Sigmoid colon (tissue), 7 donors: ENCODE data around the gene RDH12. TPM values are rescaled to one million over a fixed set of nuclear protein-coding genes. Genes with fewer than 3 reads are reported as not detected.

Source experiments
- DNase-seq: peaks from one replicate; pipeline ENCODE4 v3.0.0-alpha.2; 2019
- H3K27ac ChIP-seq, 4 donors: fragments of 200-600 bp; sonication (generic); one replicate each; pipeline ENCODE4 v1.5.1; 2016 to 2019; ENCODE audit warnings: mild to moderate bottlenecking in 1 of 4
- H3K27me3 ChIP-seq, 3 donors: fragments of 200-600 bp; sonication (generic); one replicate each; pipeline ENCODE4 v1.5.1; 2019; ENCODE audit warnings: mild to moderate bottlenecking in 1 of 3
- H3K36me3 ChIP-seq, 4 donors: fragments of 200-600 bp; sonication (generic); one replicate each; pipeline ENCODE4 v1.5.1; 2016 to 2019
- H3K4me1 ChIP-seq, 4 donors: fragments of 200-600 bp; sonication (generic); one replicate each; pipeline ENCODE4 v1.5.1; 2017 to 2019
- H3K4me3 ChIP-seq, 4 donors: fragments of 200-600 bp; sonication (generic); one replicate each; pipeline ENCODE4 v1.5.1; 2017 to 2019; ENCODE audit warnings: mild to moderate bottlenecking in 2 of 4, moderate library complexity in 1 of 4
- H3K9me3 ChIP-seq, 4 donors: fragments of 200-600 bp in 3 of 4; sonication (generic) in 3 of 4; one replicate each; pipeline versions ENCODE4 v1.5.1 to v1.6.1; 2013 to 2019
- CTCF ChIP-seq, 4 experiments: fragments of 450-650 bp in 3 of 4; fragments of 200-600 bp in 1 of 4; IDR thresholded peaks; one replicate each; pipeline ENCODE4 v1.5.1; 2016 to 2019; ENCODE audit warnings: antibody characterized with exemption in 4 of 4, mild to moderate bottlenecking in 3 of 4, moderate library complexity in 2 of 4
- EP300 ChIP-seq, 4 donors: sonication (generic); formaldehyde crosslinking; IDR thresholded peaks; one replicate each; pipeline ENCODE4 v1.6.1; 2017; ENCODE audit warnings: antibody characterized with exemption in 4 of 4
- POLR2A ChIP-seq, 2 donors: fragments of 450-650 bp; IDR thresholded peaks; one replicate each; pipeline ENCODE4 v1.6.1; 2016; ENCODE audit warnings: antibody characterized with exemption in 2 of 2, mild to moderate bottlenecking in 2 of 2, moderate library complexity in 2 of 2
- POLR2AphosphoS5 ChIP-seq, 4 donors: sonication (generic); formaldehyde crosslinking; IDR thresholded peaks; one replicate each; pipeline ENCODE4 v1.6.1; 2017; ENCODE audit warnings: antibody characterized with exemption in 4 of 4
- WGBS, 2 donors: extraction: QIAGEN DNeasy Blood & Tissue Kit; methylation state at CpG; one replicate each; pipeline ENCODE4 v1.1.7; 2013; 5-methylcytosine and 5-hydroxymethylcytosine counted together
- intact Hi-C: fragments of 100-400 bp; cut with DNase I; formaldehyde crosslinking; loops from one replicate; pipeline ENCODE4 v1.15.1; 2023
- polyA plus RNA-seq, 3 donors: library from polyadenylated mRNA; stranded (reverse); fragments of 200-250 nt; gene quantifications; one replicate each; pipeline ENCODE4 v1.2.3, GENCODE V29; 2013
- total RNA-seq, 4 donors: library from RNA; depleted of rRNA; stranded (reverse); fragments of >200 nt; gene quantifications; one replicate each; pipeline ENCODE4 v1.1.0, GENCODE V29; 2016
- donor health status: healthy with polysubstance abuse.
- donor health status: Bipolar disorder and iron deficiency.
- donor health status: healthy.

RDH12 gene
- total and polyA plus RNA-seq, 7 donors = 0.12 to 0.60 TPM; not detected in 5

GRCh38 chr14:67763158-67763822 is 61.6 kb downstream of the RDH12 start:
- no peak for DNase-seq
- no peaks in the 10 kb centered on the region for H3K4me1 ChIP-seq
- 17 to 68% methylated on average over 4 of the region's 4 CpGs for WGBS, 2 donors

GRCh38 chr14:67764496-67764895 is 62.8 kb downstream of the RDH12 start:
- DNase-seq = no peak
- TF ChIP-seq POLR2A (IDR thresholded peaks at IDR 0.05) = no peak
- TF ChIP-seq EP300 (IDR thresholded peaks at IDR 0.05) = no peak
- no peak for TF ChIP-seq POLR2AphosphoS5 (IDR thresholded peaks at IDR 0.05)
- TF ChIP-seq CTCF (IDR thresholded peaks at IDR 0.05) = no peak
- intact Hi-C loops = no loop called here
- H3K4me1 ChIP-seq = no peaks in the 10 kb centered on the region
- H3K27ac ChIP-seq = no peak overlapping the region
- H3K9me3 ChIP-seq = no peaks in the 10 kb centered on the region
- H3K27me3 ChIP-seq = no peaks in the 10 kb centered on the region
- H3K4me3 ChIP-seq = no peak overlapping the region
- WGBS, 2 donors = 20 to 73% methylated on average over 4 of the region's 4 CpGs
- H3K36me3 ChIP-seq = peaks cover 49 to 98% (median 63%) of the 10 kb centered on the region in 4 donors

More at GRCh38 chr14:67763158-67763822, 61.6 kb downstream of the RDH12 start:
- H3K27ac ChIP-seq = no peak overlapping the region
- peaks cover 41 to 86% (median 56%) of the 10 kb centered on the region in 4 donors for H3K36me3 ChIP-seq
- intact Hi-C loops = no loop called here
- TF ChIP-seq CTCF (IDR thresholded peaks at IDR 0.05) (no peak), POLR2A (IDR thresholded peaks at IDR 0.05) (no peak), EP300 (IDR thresholded peaks at IDR 0.05) (no peak), POLR2AphosphoS5 (IDR thresholded peaks at IDR 0.05) (no peak)
- no peaks in the 10 kb centered on the region for H3K27me3 ChIP-seq
- H3K9me3 ChIP-seq = no peaks in the 10 kb centered on the region
- no peak overlapping the region for H3K4me3 ChIP-seq

- no peak for DNase-seq
- intact Hi-C loops = no loop called here
- H3K27me3 ChIP-seq = no peaks in the 10 kb centered on the region
- no peak overlapping the region for H3K4me3 ChIP-seq
- no peaks in the 10 kb centered on the region for H3K4me1 ChIP-seq
- WGBS, 2 donors = 46 to 81% methylated on average over 5 of the region's 5 CpGs
- H3K36me3 ChIP-seq = peaks cover 49 to 98% (median 65%) of the 10 kb centered on the region in 4 donors
- no peak for TF ChIP-seq EP300 (IDR thresholded peaks at IDR 0.05)
- no peak for TF ChIP-seq POLR2A (IDR thresholded peaks at IDR 0.05)
- TF ChIP-seq POLR2AphosphoS5 (IDR thresholded peaks at IDR 0.05) = no peak
- no peak for TF ChIP-seq CTCF (IDR thresholded peaks at IDR 0.05)
- H3K9me3 ChIP-seq = no peaks in the 10 kb centered on the region
- H3K27ac ChIP-seq = no peak overlapping the region
These were observed 63.6 kb downstream of the RDH12 start for GRCh38 chr14:67765192-67765834.

GRCh38 chr14:67766035-67766680 is 64.5 kb downstream of the RDH12 start:
- Histone ChIP-seq H3K27me3 (no peaks in the 10 kb centered on the region), H3K36me3 (peaks cover 47 to 98% (median 63%) of the 10 kb centered on the region in 4 donors), H3K4me1 (no peaks in the 10 kb centered on the region), H3K27ac (no peak overlapping the region), H3K4me3 (no peak overlapping the region), H3K9me3 (no peaks in the 10 kb centered on the region)
- DNase-seq = no peak
- TF ChIP-seq EP300 (IDR thresholded peaks at IDR 0.05) (no peak), POLR2AphosphoS5 (IDR thresholded peaks at IDR 0.05) (no peak), POLR2A (IDR thresholded peaks at IDR 0.05) (no peak), CTCF (IDR thresholded peaks at IDR 0.05) (no peak)
- intact Hi-C loops = no loop called here
- WGBS, 2 donors = 71 to 76% methylated on average over 10 of the region's 10 CpGs
